GOT3 (cell line): ENCODE measurements around the gene OSBPL9.
"Not testable (repeated sequence)": the region's sequence is repeated elsewhere in the genome, so short reads cannot be mapped to it uniquely, and the experiment has no call there.

Experiments used
- DNase-seq: peaks from one replicate; lab custom pipeline; 2025; ENCODE audit warnings: mixed read lengths; lab: John Stamatoyannopoulos, UW

The OSBPL9 gene

GRCh38 chr1:51791888-51792287 lies 175.0 kb downstream of the OSBPL9 start:
- DNase-seq, result no peak

- no peak for DNase-seq
These were observed 176.0 kb downstream of the OSBPL9 start for GRCh38 chr1:51792864-51793263.

- DNase-seq, result no peak
These were observed 177.4 kb downstream of the OSBPL9 start for GRCh38 chr1:51794260-51794659.

GRCh38 chr1:51794868-51795267 lies 178.0 kb downstream of the OSBPL9 start:
- DNase-seq, result no peak

- DNase-seq, result no peak
These were observed 182.5 kb downstream of the OSBPL9 start for GRCh38 chr1:51799372-51799771.

- DNase-seq, result no peak
These were observed 197.6 kb downstream of the OSBPL9 start for GRCh38 chr1:51814513-51814912.

- no peak for DNase-seq
These were observed 201.6 kb downstream of the OSBPL9 start for GRCh38 chr1:51818487-51818886.

GRCh38 chr1:51819021-51819420 lies 202.1 kb downstream of the OSBPL9 start:
- not testable (repeated sequence) for DNase-seq

- no peak for DNase-seq
These were observed 202.9 kb downstream of the OSBPL9 start for GRCh38 chr1:51819810-51820209.

GRCh38 chr1:51829058-51829457 lies 212.2 kb downstream of the OSBPL9 start:
- DNase-seq, result no peak

GRCh38 chr1:51833700-51834099 lies 216.8 kb downstream of the OSBPL9 start:
- no peak for DNase-seq

- no peak for DNase-seq
These were observed 220.4 kb downstream of the OSBPL9 start for GRCh38 chr1:51837243-51837642.
